Tibial nerve (tissue), 4 donors: Measurements from ENCODE around the gene ALX4. TPM values are rescaled to one million over a fixed set of nuclear protein-coding genes. Genes with fewer than 3 reads are reported as not detected.

Source experiments
- DNase-seq, 2 donors: peaks; one replicate each; pipeline ENCODE4 v3.0.0-alpha.2; 2019; ENCODE audit warnings: low spot score in 2 of 2
- H3K27ac ChIP-seq, 4 donors: fragments of 200-600 bp; sonication (generic) in 3 of 4; one replicate each; pipeline ENCODE4 v1.5.1; 2017 to 2019; ENCODE audit warnings: mild to moderate bottlenecking in 1 of 4
- H3K27me3 ChIP-seq, 2 donors: fragments of 200-600 bp; sonication (generic) in 1 of 2; one replicate each; pipeline versions ENCODE4 v1.5.1 to v1.6.0; 2017 to 2019
- H3K36me3 ChIP-seq, 3 donors: fragments of 200-600 bp; sonication (generic); one replicate each; pipeline ENCODE4 v1.5.1; 2018 to 2019
- H3K4me1 ChIP-seq, 4 donors: fragments of 200-600 bp; sonication (generic) in 3 of 4; one replicate each; pipeline ENCODE4 v1.5.1; 2017 to 2019
- H3K4me3 ChIP-seq, 4 donors: fragments of 200-600 bp; sonication (generic) in 3 of 4; one replicate each; pipeline ENCODE4 v1.5.1; 2017 to 2019; ENCODE audit warnings: mild to moderate bottlenecking in 1 of 4, moderate library complexity in 1 of 4
- H3K9me3 ChIP-seq, 4 donors: fragments of 200-600 bp; sonication (generic) in 3 of 4; one replicate each; pipeline ENCODE4 v1.5.1; 2017 to 2019
- CTCF ChIP-seq, 5 experiments: fragments of 200-600 bp in 3 of 5; fragments of 450-650 bp in 2 of 5; sonication (generic) in 3 of 5; IDR thresholded peaks; one replicate each; pipeline ENCODE4 v1.5.1; 2016 to 2019; ENCODE audit warnings: antibody characterized with exemption in 5 of 5, mild to moderate bottlenecking in 3 of 5, moderate library complexity in 2 of 5
- EP300 ChIP-seq, 2 donors: sonication (generic); formaldehyde crosslinking; IDR thresholded peaks; one replicate each; pipeline ENCODE4 v1.6.1; 2017; ENCODE audit warnings: antibody characterized with exemption in 2 of 2, mild to moderate bottlenecking in 1 of 2
- POLR2A ChIP-seq, 2 donors: fragments of 450-650 bp; IDR thresholded peaks; one replicate each; pipeline ENCODE4 v1.6.1; 2017; ENCODE audit warnings: antibody characterized with exemption in 2 of 2, mild to moderate bottlenecking in 2 of 2, moderate library complexity in 2 of 2
- WGBS, 2 donors: methylation state at CpG; one replicate each; pipeline ENCODE4 v1.1.5; 2018; 5-methylcytosine and 5-hydroxymethylcytosine counted together
- total RNA-seq, 4 donors: library from RNA; depleted of rRNA; stranded (reverse); fragments of >200 nt; gene quantifications; one replicate each; pipeline ENCODE4 v1.1.0, GENCODE V29; 2016

The ALX4 gene
- total RNA-seq, 4 donors from 2014 or later, result under 0.01 to 0.30 (median 0.22) TPM; not detected in 1

- Histone ChIP-seq H3K27me3 (peaks cover 0 to 72% of the 10 kb centered on the region in 2 donors), H3K9me3 (no peaks in the 10 kb centered on the region), H3K27ac (no peak overlapping the region), H3K36me3 (no peaks in the 10 kb centered on the region), H3K4me1 (no peaks in the 10 kb centered on the region), H3K4me3 (no peak overlapping the region)
- WGBS, 2 donors, result 40 to 45% methylated on average over 11 of the region's 11 CpGs
- no peak for DNase-seq
- no peak for TF ChIP-seq EP300 (IDR thresholded peaks at IDR 0.05)
- no peak for TF ChIP-seq CTCF (IDR thresholded peaks at IDR 0.05)
- no peak for TF ChIP-seq POLR2A (IDR thresholded peaks at IDR 0.05)
Measured at GRCh38 chr11:44338026-44338425, 28.1 kb upstream of the ALX4 start.

GRCh38 chr11:44335919-44336318 lies 26.0 kb upstream of the ALX4 start:
- Histone ChIP-seq H3K4me3 (no peak overlapping the region), H3K4me1 (no peaks in the 10 kb centered on the region), H3K27ac (no peak overlapping the region), H3K9me3 (no peaks in the 10 kb centered on the region), H3K36me3 (no peaks in the 10 kb centered on the region), H3K27me3 (peaks cover 0 to 92% of the 10 kb centered on the region in 2 donors)
- DNase-seq, result no peak
- 55 to 65% methylated on average over 6 of the region's 6 CpGs for WGBS, 2 donors
- TF ChIP-seq POLR2A (IDR thresholded peaks at IDR 0.05) (no peak), EP300 (IDR thresholded peaks at IDR 0.05) (no peak), CTCF (IDR thresholded peaks at IDR 0.05) (no peak)

GRCh38 chr11:44335052-44335760 lies 25.3 kb upstream of the ALX4 start:
- Histone ChIP-seq H3K9me3 (no peaks in the 10 kb centered on the region), H3K27me3 (peaks cover 0 to 98% of the 10 kb centered on the region in 2 donors)

GRCh38 chr11:44334356-44335004 lies 24.5 kb upstream of the ALX4 start:
- Histone ChIP-seq H3K9me3 (no peaks in the 10 kb centered on the region), H3K27ac (no peak overlapping the region), H3K4me3 (no peak overlapping the region), H3K4me1 (no peaks in the 10 kb centered on the region), H3K27me3 (peaks cover 0 to 96% of the 10 kb centered on the region in 2 donors), H3K36me3 (no peaks in the 10 kb centered on the region)
- whole genome bisulfite sequencing, 2 donors, result 37 to 49% methylated on average over 5 to 7 of the region's 7 CpGs
- TF ChIP-seq CTCF (IDR thresholded peaks at IDR 0.05) (no peak), POLR2A (IDR thresholded peaks at IDR 0.05) (no peak), EP300 (IDR thresholded peaks at IDR 0.05) (no peak)
- DNase-seq, result no peak

More at GRCh38 chr11:44335052-44335760, 25.3 kb upstream of the ALX4 start:
- no peak for DNase-seq
- no peaks in the 10 kb centered on the region for H3K36me3 ChIP-seq
- no peak overlapping the region for H3K4me3 ChIP-seq
- no peak overlapping the region for H3K27ac ChIP-seq
- WGBS, 2 donors, result 29 to 35% methylated on average over 12 of the region's 12 CpGs
- H3K4me1 ChIP-seq, result no peaks in the 10 kb centered on the region
- TF ChIP-seq POLR2A (IDR thresholded peaks at IDR 0.05) (no peak), EP300 (IDR thresholded peaks at IDR 0.05) (no peak), CTCF (IDR thresholded peaks at IDR 0.05) (no peak)
